IMR-90 (cell line): ENCODE results near the gene CAMK4. TPM values are rescaled to one million over a fixed set of nuclear protein-coding genes. Genes with fewer than 3 reads are reported as not detected.

Source experiments
- ATAC-seq: fragments of 200-7000 bp; cut with Tn5 transposase; 2 replicates; pipeline ENCODE4 v1.9.1; 2020; ENCODE audit warnings: low read depth, mild to moderate bottlenecking, moderate library complexity
- BruUV-seq: library from RNA; stranded (reverse); fragments of 400-500 nt; replicated peaks from 2 replicates; lab custom pipeline; 2021; lab: Mats Ljungman, UMichigan
- CTCF ChIA-PET: fragments of 300-600 bp; formaldehyde crosslinking; extraction: SDS; loops from one replicate; lab custom pipeline; 2021; ENCODE audit warnings: antibody characterized with exemption; lab: Yijun Ruan, JAX
- POLR2A ChIA-PET: fragments of 300-600 bp; sonication (Branson Sonifier 250); formaldehyde crosslinking; loops from one replicate; lab custom pipeline; 2022; ENCODE audit warnings: antibody characterized with exemption; ENCODE audit not compliant: unreplicated experiment; lab: Charles Lee
- DNase-seq: peaks from one replicate; pipeline ENCODE4 v3.0.0; 2013
- H2AFZ ChIP-seq: replicated peaks from 2 replicates; pipeline ENCODE3; 2013; ENCODE audit warnings: low read length, mild to moderate bottlenecking; ENCODE audit not compliant: poor library complexity
- H2AK5ac ChIP-seq: 2 replicates; pipeline ENCODE4 v1.6.1; 2013; ENCODE audit warnings: low read depth, low read length, inconsistent platforms
- H2AK9ac ChIP-seq: replicated peaks from 2 replicates; pipeline ENCODE3; 2013; ENCODE audit warnings: mild to moderate bottlenecking, low read depth, low read length, moderate library complexity; ENCODE audit not compliant: poor library complexity
- H2BK120ac ChIP-seq: 2 replicates; pipeline ENCODE4 v1.6.1; 2013; ENCODE audit warnings: low read depth, low read length, inconsistent platforms
- H2BK15ac ChIP-seq: 3 replicates; pipeline ENCODE4 v1.6.1; 2013; ENCODE audit warnings: low read depth, low read length, inconsistent platforms
- H2BK20ac ChIP-seq: 2 replicates; pipeline ENCODE4 v1.6.1; 2013; ENCODE audit warnings: low read depth, mild to moderate bottlenecking, inconsistent platforms, low read length, moderate library complexity
- H2BK5ac ChIP-seq: 2 replicates; pipeline ENCODE4 v1.6.1; 2013; ENCODE audit warnings: mild to moderate bottlenecking, low read depth, low read length, inconsistent platforms; ENCODE audit not compliant: poor library complexity, severe bottlenecking
- H3K14ac ChIP-seq: replicated peaks from 2 replicates; pipeline ENCODE4 v1.6.1; 2013; ENCODE audit warnings: low read depth, low read length, inconsistent platforms
- H3K18ac ChIP-seq: 2 replicates; pipeline ENCODE4 v1.6.1; 2013; ENCODE audit warnings: low read depth, low read length, control low read depth
- H3K23ac ChIP-seq: 2 replicates; pipeline ENCODE4 v1.6.1; 2013; ENCODE audit warnings: low read depth, low read length, inconsistent platforms
- H3K27ac ChIP-seq: 2 replicates; pipeline ENCODE4 v1.5.1; 2013; ENCODE audit warnings: mild to moderate bottlenecking, control low read depth, low read length; ENCODE audit not compliant: insufficient read depth
- H3K27me3 ChIP-seq: 2 replicates; pipeline ENCODE4 v1.6.1; 2013; ENCODE audit warnings: low read length; ENCODE audit not compliant: control insufficient read depth, insufficient read depth
- H3K36me3 ChIP-seq: 2 replicates; pipeline ENCODE4 v1.6.1; 2013; ENCODE audit warnings: low read length, mixed read lengths; ENCODE audit not compliant: control insufficient read depth, insufficient read depth
- H3K4ac ChIP-seq: 2 replicates; pipeline ENCODE4 v1.6.1; 2013; ENCODE audit warnings: low read depth, low read length, inconsistent platforms
- H3K4me1 ChIP-seq: 2 replicates; pipeline ENCODE4 v1.6.1; 2013; ENCODE audit warnings: low read length, mixed read lengths; ENCODE audit not compliant: control insufficient read depth, insufficient read depth
- H3K4me2 ChIP-seq: 2 replicates; pipeline ENCODE4 v1.6.1; 2013; ENCODE audit warnings: low read depth, mild to moderate bottlenecking, control low read depth, low read length, moderate library complexity
- H3K4me3 ChIP-seq: 2 replicates; pipeline ENCODE4 v1.5.1; 2013; ENCODE audit warnings: low read depth, mild to moderate bottlenecking, control low read depth, low read length, moderate library complexity; ENCODE audit not compliant: insufficient read depth
- H3K56ac ChIP-seq: 2 replicates; pipeline ENCODE4 v1.6.1; 2013; ENCODE audit warnings: low read length, inconsistent platforms; ENCODE audit not compliant: insufficient read depth; ENCODE audit errors: extremely low read depth
- H3K79me1 ChIP-seq, 2 experiments: 2 replicates each; pipeline ENCODE4 v1.6.1; 2013; ENCODE audit warnings: low read length in 2 of 2, inconsistent platforms in 1 of 2, low read depth in 1 of 2
- H3K9ac ChIP-seq: 2 replicates; pipeline ENCODE4 v1.6.1; 2013; ENCODE audit warnings: low read depth, low read length, control low read depth
- H3K9me1 ChIP-seq: 2 replicates; pipeline ENCODE4 v1.6.1; 2013; ENCODE audit warnings: low read length, inconsistent platforms; ENCODE audit not compliant: insufficient read depth
- H3K9me3 ChIP-seq: 2 replicates; pipeline ENCODE4 v1.6.1; 2013; ENCODE audit warnings: low read length; ENCODE audit not compliant: control insufficient read depth, insufficient read depth
- H4K20me1 ChIP-seq: 2 replicates; pipeline ENCODE4 v1.6.1; 2013; ENCODE audit warnings: low read length, inconsistent platforms; ENCODE audit not compliant: insufficient read depth
- H4K5ac ChIP-seq: 2 replicates; pipeline ENCODE4 v1.6.1; 2013; ENCODE audit warnings: mild to moderate bottlenecking, low read depth, low read length, control low read depth
- H4K8ac ChIP-seq, 2 experiments: 2 replicates each; pipeline ENCODE4 v1.6.1; 2013; ENCODE audit warnings: low read depth in 2 of 2, low read length in 2 of 2, control low read depth in 1 of 2, inconsistent platforms in 1 of 2
- H4K91ac ChIP-seq: 2 replicates; pipeline ENCODE4 v1.6.1; 2013; ENCODE audit warnings: low read depth, low read length, inconsistent platforms; ENCODE audit not compliant: insufficient read depth
- CEBPB ChIP-seq: IDR thresholded peaks from 2 replicates; pipeline ENCODE4 v1.6.1; 2012; ENCODE audit warnings: low read depth, low read length, improper control_type of control experiment
- CHD1 ChIP-seq: IDR thresholded peaks from 2 replicates; pipeline ENCODE4 v1.6.1; 2012; ENCODE audit warnings: low read depth, low read length, improper control_type of control experiment
- FOS ChIP-seq: fragments of 150-350 bp; IDR thresholded peaks from 2 replicates; pipeline ENCODE4 v1.6.1; 2016; ENCODE audit warnings: low read depth, low read length
- MAFK ChIP-seq: IDR thresholded peaks from 2 replicates; pipeline ENCODE4 v1.6.1; 2012; ENCODE audit warnings: low read depth, low read length, improper control_type of control experiment
- MAZ ChIP-seq: IDR thresholded peaks from 2 replicates; pipeline ENCODE4 v1.6.1; 2012; ENCODE audit warnings: low read depth, mild to moderate bottlenecking, low read length, improper control_type of control experiment, moderate library complexity, borderline replicate concordance
- MXI1 ChIP-seq: IDR thresholded peaks from 2 replicates; pipeline ENCODE4 v1.6.1; 2012; ENCODE audit warnings: low read depth, mild to moderate bottlenecking, low read length, moderate library complexity, borderline replicate concordance
- POLR2A ChIP-seq: IDR thresholded peaks from 2 replicates; pipeline ENCODE4 v1.6.1; 2012; ENCODE audit warnings: mild to moderate bottlenecking, low read depth, low read length
- RAD21 ChIP-seq: IDR thresholded peaks from 2 replicates; pipeline ENCODE4 v1.6.1; 2012; ENCODE audit warnings: low read length, improper control_type of control experiment
- RCOR1 ChIP-seq: IDR thresholded peaks from 2 replicates; pipeline ENCODE4 v1.6.1; 2012; ENCODE audit warnings: mild to moderate bottlenecking, low read length, improper control_type of control experiment; ENCODE audit not compliant: insufficient replicate concordance
- RFX5 ChIP-seq: IDR thresholded peaks from 2 replicates; pipeline ENCODE4 v1.8.0; 2012; ENCODE audit warnings: low read depth, mild to moderate bottlenecking, low read length, moderate library complexity
- WGBS, 2 experiments: methylation state at CpG; one replicate each; pipeline versions ENCODE4 v1.1.5 to v1.1.7; 2013; ENCODE audit warnings: missing lambda C conversion rate in 2 of 2; ENCODE audit not compliant: insufficient read length in 1 of 2; ENCODE audit errors: extremely low coverage in 2 of 2; 5-methylcytosine and 5-hydroxymethylcytosine counted together
- dilution Hi-C: fragments of 300-500 bp; cut with HindIII; formaldehyde crosslinking; loops from one replicate; pipeline ENCODE4 v1.14.3; 2018; ENCODE audit warnings: low sequenced_read_pairs; ENCODE audit not compliant: unreplicated experiment
- in situ Hi-C: fragments of 300-500 bp; cut with MboI; formaldehyde crosslinking; loops from 3 replicates; pipeline ENCODE4 v1.14.3; 2019; ENCODE audit warnings: low sequenced_read_pairs, inconsistent platforms, mixed read lengths
- intact Hi-C: fragments of 100-400 bp; cut with micrococcal nuclease; formaldehyde crosslinking; loops from 2 replicates; pipeline ENCODE4 v1.10.0; 2022
- polyA plus RNA-seq, 3 experiments: library from polyadenylated mRNA; depleted of rRNA; stranded (reverse); fragments of >200 nt; gene quantifications; 2 replicates each; pipeline ENCODE4 v1.2.3, GENCODE V29; 2012; ENCODE audit warnings: low replicate concordance in 1 of 3
- total RNA-seq: library from RNA; depleted of rRNA; stranded (reverse); fragments of >200 nt; gene quantifications from 2 replicates; pipeline ENCODE4 v1.2.3, GENCODE V29; 2012
- TF ChIP-seq, protein P1 (sequence below): conservative IDR thresholded peaks from 2 replicates; pipeline ENCODE4 v1.5.1; 2012; ENCODE audit warnings: mild to moderate bottlenecking, low read depth, low read length, improper control_type of control experiment
- TF ChIP-seq, protein P2 (sequence below): fragments of 150-350 bp; IDR thresholded peaks from 2 replicates; pipeline ENCODE4 v1.6.1; 2016; ENCODE audit warnings: low read depth, mild to moderate bottlenecking, low read length, moderate library complexity, borderline replicate concordance
- TF ChIP-seq, protein P3 (sequence below): fragments of 150-350 bp; IDR thresholded peaks from 2 replicates; pipeline ENCODE4 v1.6.1; 2017; ENCODE audit warnings: mild to moderate bottlenecking, antibody characterized with exemption, low read length, low read depth

The CAMK4 gene
- total and polyA plus RNA-seq, 2 of the 4 experiments (the other 2 are of a cell fraction): 3.7 to 4.8 TPM

DNA sequence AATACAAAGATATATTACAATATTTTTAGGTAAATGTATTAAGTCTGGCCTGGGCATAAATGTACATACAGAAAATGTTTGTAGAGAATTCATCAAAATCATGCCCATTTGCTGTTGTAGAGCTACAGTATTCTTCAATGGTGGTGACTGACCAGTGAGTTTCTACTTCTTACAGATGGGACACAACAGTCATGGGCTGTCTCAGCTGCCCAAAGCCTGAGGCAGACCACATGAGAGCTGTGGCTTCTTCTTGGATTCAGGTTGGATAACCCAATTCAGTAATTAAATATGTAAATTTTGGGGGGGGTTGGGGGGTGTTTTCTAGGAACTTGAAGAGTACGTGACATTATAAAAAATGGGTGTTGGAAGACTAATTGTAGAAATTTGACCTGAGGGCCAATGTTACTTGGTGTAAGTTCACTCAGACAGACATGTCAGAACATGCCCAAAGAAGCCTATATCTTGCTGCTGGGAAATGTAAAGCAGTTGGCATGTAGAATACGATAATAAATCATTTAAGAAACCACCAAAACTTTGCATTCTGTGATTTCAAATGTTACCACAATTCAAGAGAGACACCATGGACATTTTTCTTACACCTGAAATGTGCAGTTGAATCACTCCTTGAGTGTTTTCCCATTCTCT is 270.3 kb downstream of the CAMK4 start:
- Histone ChIP-seq H2AK9ac (no peak overlapping the region), H2BK20ac (peak overlapping the region; percentile 89), H3K9me1 (no peaks in the 10 kb centered on the region), H2BK120ac (peak overlapping the region; percentile 96), H4K91ac (peak overlapping the region; percentile 91), H3K27me3 (no peaks in the 10 kb centered on the region), H3K56ac (no peak overlapping the region), H3K79me1 (no peaks in the 10 kb centered on the region), H3K4me2 (no peak overlapping the region), H3K36me3 (peaks cover 4% of the 10 kb centered on the region; the same call in 1 of the 2 replicates), H3K18ac (peak overlapping the region; percentile 98), H3K4ac (peak overlapping the region; percentile 86), H4K5ac (peak overlapping the region; percentile 97), H4K8ac (peak overlapping the region; percentile 80 to 83; a peak in 3 of 4 replicates), H3K14ac (peak overlapping the region; percentile 95), H3K9me3 (no peaks in the 10 kb centered on the region), H2BK5ac (peak overlapping the region; percentile 79), H4K20me1 (no peaks in the 10 kb centered on the region), H2AFZ (no peak overlapping the region), H2BK15ac (no peak overlapping the region), H3K4me3 (no peak overlapping the region), H3K9ac (no peak overlapping the region), H2AK5ac (no peak overlapping the region), H3K4me1 (no peaks in the 10 kb centered on the region), H3K27ac (peak overlapping the region; percentile 37; the same call in 1 of the 2 replicates), H3K23ac (peak overlapping the region; percentile 54; the same call in 1 of the 2 replicates)
- TF ChIP-seq, protein P1, sequence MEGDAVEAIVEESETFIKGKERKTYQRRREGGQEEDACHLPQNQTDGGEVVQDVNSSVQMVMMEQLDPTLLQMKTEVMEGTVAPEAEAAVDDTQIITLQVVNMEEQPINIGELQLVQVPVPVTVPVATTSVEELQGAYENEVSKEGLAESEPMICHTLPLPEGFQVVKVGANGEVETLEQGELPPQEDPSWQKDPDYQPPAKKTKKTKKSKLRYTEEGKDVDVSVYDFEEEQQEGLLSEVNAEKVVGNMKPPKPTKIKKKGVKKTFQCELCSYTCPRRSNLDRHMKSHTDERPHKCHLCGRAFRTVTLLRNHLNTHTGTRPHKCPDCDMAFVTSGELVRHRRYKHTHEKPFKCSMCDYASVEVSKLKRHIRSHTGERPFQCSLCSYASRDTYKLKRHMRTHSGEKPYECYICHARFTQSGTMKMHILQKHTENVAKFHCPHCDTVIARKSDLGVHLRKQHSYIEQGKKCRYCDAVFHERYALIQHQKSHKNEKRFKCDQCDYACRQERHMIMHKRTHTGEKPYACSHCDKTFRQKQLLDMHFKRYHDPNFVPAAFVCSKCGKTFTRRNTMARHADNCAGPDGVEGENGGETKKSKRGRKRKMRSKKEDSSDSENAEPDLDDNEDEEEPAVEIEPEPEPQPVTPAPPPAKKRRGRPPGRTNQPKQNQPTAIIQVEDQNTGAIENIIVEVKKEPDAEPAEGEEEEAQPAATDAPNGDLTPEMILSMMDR: no peak
- TF ChIP-seq POLR2A (no peak), CEBPB (no peak), RCOR1 (no peak), MXI1 (no peak), FOS (no peak), RAD21 (no peak), CHD1 (no peak), MAZ (no peak), RFX5 (no peak), MAFK (no peak)
- TF ChIP-seq, protein P2, sequence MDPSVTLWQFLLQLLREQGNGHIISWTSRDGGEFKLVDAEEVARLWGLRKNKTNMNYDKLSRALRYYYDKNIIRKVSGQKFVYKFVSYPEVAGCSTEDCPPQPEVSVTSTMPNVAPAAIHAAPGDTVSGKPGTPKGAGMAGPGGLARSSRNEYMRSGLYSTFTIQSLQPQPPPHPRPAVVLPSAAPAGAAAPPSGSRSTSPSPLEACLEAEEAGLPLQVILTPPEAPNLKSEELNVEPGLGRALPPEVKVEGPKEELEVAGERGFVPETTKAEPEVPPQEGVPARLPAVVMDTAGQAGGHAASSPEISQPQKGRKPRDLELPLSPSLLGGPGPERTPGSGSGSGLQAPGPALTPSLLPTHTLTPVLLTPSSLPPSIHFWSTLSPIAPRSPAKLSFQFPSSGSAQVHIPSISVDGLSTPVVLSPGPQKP: no peak
- TF ChIP-seq, protein P3, sequence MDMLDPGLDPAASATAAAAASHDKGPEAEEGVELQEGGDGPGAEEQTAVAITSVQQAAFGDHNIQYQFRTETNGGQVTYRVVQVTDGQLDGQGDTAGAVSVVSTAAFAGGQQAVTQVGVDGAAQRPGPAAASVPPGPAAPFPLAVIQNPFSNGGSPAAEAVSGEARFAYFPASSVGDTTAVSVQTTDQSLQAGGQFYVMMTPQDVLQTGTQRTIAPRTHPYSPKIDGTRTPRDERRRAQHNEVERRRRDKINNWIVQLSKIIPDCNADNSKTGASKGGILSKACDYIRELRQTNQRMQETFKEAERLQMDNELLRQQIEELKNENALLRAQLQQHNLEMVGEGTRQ: no peak
- no CpG with 5 or more reads among the region's 2 CpGs for WGBS, 2 experiments
- ChIA-PET POLR2A (no interaction called here), CTCF (no interaction called here)
- DNase-seq (peak; percentile 23), ATAC-seq (no peak)
- intact Hi-C loops: no loop called here
- dilution Hi-C loops: no loop called here
- in situ Hi-C loops: no loop called here
- no TSS peak for BruUV-seq
